ENCODE data around the gene CR1.

The CR1 gene

DNA sequence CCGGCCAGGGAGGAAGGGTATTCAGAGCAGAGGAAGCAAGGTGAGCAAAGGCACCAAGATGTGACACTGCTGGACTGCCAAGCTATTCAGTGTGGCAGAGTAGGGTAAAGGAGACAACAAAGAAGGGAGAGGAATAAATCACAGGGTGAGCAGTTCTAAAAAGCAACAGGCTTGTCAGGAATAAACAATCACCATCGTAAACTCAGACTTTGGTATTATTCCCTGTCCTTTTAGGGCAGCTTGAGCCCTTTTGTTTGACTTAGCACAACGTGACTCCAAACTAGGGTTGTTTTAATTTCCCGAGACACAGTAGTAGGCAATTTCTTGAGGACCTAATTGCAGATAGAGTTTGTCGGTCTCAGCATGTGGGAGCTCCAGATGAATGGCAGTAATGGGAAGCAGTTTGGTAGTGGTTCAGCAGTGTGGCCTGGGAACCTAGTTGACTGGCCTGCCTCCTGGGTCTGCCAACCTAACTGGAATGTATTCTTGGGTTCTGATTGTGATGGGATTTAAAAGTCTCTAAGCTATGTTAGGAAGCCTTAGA is 153.3 kb downstream of the CR1 start:
- TF ChIP-seq, protein P1, sequence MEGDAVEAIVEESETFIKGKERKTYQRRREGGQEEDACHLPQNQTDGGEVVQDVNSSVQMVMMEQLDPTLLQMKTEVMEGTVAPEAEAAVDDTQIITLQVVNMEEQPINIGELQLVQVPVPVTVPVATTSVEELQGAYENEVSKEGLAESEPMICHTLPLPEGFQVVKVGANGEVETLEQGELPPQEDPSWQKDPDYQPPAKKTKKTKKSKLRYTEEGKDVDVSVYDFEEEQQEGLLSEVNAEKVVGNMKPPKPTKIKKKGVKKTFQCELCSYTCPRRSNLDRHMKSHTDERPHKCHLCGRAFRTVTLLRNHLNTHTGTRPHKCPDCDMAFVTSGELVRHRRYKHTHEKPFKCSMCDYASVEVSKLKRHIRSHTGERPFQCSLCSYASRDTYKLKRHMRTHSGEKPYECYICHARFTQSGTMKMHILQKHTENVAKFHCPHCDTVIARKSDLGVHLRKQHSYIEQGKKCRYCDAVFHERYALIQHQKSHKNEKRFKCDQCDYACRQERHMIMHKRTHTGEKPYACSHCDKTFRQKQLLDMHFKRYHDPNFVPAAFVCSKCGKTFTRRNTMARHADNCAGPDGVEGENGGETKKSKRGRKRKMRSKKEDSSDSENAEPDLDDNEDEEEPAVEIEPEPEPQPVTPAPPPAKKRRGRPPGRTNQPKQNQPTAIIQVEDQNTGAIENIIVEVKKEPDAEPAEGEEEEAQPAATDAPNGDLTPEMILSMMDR (IDR thresholded peaks at IDR 0.05; ENCODE audit: insufficient read depth, low read depth, low read length, missing control alignments): no peak
- DNase-seq (ENCODE audit: low read depth): no peak
- no peak overlapping the region for H3K4me3 ChIP-seq (ENCODE audit: low read depth, low read length)

DNA sequence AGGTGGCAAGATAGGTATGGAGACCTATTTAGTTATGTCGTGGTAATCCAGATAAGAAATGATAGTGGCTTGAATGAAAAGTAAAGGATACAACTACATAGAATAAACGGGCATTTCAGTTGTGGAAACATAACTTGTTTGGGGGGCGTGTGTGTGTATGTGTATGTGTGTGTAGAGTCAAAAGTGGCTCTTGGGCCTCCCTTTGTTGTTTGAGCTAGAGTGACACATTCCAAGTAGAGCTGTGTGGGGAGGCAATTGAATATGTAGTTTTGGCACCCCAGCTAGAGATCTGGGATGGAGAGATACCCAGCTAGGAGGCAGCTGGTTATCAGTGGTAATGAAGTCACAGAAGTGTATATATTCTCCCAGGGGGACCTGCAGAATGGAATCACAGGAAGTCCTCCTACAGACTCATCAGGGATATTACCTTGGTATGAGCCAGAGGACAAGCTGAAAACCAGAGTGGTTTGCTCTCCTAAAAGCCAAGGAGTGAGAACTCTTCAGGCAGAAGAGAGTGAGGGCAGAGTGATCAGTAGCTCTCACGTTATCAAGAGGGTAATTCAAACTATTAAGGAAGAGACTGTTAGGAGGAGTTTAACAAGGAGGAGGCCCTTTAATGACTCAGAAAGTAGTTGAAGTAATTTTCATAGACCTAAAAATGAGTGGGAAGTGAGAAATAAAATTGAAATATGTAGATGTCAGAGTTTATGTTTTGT is 154.1 kb downstream of the CR1 start:
- TF ChIP-seq, protein P1 (IDR thresholded peaks at IDR 0.05; ENCODE audit: insufficient read depth, low read depth, low read length, missing control alignments): no peak
- no peak overlapping the region for H3K4me3 ChIP-seq (ENCODE audit: low read depth, low read length)
- DNase-seq (ENCODE audit: low read depth): no peak

DNA sequence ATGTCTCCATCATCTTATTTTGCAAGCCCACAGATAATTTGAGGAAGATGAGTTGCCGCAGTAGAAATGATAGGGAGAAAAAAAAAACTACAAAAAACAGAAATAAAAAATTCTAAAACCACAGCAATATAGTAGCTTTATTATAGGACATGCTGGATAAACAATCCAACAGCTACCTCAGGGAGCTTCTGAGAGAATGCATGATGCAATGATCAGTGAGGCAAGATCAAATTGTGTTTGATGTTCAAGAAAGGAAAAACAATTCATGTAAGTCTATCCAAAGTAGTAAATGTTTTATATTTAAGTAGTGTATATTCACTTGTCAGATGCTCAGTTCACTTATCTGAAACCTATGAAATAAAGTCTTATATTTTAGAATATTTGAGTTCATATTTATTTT is 155.6 kb downstream of the CR1 start:
- TF ChIP-seq, protein P1 (IDR thresholded peaks at IDR 0.05; ENCODE audit: insufficient read depth, low read depth, low read length, missing control alignments): no peak
- no peak overlapping the region for H3K4me3 ChIP-seq (ENCODE audit: low read depth, low read length)
- DNase-seq (ENCODE audit: low read depth): no peak

DNA sequence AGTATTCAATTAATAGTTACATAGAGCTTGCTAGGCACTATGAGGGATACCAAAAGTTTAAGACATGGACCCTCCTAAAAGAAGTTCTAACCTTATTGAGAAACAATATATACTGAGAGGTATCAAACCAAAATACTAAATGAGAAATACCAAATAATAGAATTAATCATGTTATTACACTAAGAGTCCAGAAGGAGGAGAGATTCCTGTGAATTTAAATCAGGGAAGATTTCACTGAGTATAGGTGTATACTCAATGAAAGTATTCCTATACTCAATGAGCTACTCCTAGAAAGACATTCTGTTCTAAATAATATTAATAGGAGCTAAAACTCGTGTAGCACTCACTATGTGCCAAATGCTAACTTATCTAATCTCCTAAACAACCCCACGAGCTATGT is 158.4 kb downstream of the CR1 start:
- TF ChIP-seq, protein P1 (IDR thresholded peaks at IDR 0.05; ENCODE audit: insufficient read depth, low read depth, low read length, missing control alignments): no peak
- H3K4me3 ChIP-seq (ENCODE audit: low read depth, low read length): no peak overlapping the region
- no peak for DNase-seq (ENCODE audit: low read depth)

DNA sequence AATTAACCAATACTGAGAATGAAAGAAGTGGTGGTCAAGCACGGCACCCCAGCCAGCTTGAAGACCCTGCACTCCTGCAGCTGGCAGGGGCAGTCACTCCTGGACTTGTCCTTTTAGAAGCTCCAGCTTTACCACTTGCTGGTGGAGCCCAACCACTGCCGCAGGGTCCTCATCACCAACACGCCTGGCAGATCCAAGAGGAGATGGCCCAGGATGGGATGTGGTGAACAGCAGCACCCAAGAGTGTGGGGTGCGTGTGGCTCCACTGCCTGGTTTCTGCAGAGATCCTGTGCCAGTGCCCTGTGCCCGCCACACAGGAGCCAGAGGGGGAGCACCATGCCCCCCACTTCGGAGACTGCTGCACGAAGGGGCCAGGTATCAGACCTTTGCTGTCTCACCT is 162.5 kb downstream of the CR1 start:
- TF ChIP-seq, protein P1 (IDR thresholded peaks at IDR 0.05; ENCODE audit: insufficient read depth, low read depth, low read length, missing control alignments): no peak

DNA sequence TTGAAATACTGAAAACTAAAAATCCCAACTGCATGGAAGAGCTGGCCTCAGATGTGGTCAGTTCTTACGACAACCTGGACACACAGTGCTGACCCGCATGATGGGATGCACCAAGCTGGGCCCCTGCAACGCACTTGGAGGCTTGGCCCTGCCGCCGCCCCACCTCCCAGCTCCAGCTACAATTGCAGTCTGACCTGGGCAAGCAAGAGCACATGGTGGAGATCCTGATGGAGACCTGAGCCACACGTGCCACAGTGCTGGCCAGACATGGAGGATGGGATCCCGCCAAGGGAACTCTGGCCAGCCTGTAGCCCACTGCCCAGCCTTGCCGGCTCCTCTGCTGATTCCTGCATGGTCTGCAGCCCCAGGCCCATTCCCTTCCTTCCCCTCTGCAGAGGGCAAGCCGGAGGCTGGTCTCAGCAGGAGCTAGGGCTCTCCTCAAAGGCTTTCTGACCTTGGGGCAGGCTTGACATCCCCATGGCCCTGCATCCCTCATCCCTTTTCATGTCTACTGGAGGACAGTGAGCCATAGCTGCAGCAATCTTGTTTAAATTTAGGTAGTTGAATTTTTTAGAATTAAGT is 163.0 kb downstream of the CR1 start:
- no peak for DNase-seq (ENCODE audit: low read depth)
- TF ChIP-seq, protein P1 (IDR thresholded peaks at IDR 0.05; ENCODE audit: insufficient read depth, low read depth, low read length, missing control alignments): no peak
- no peak overlapping the region for H3K4me3 ChIP-seq (ENCODE audit: low read depth, low read length)

More for the DNA sequence above, 162.5 kb downstream of the CR1 start:
- H3K4me3 ChIP-seq (ENCODE audit: low read depth, low read length): no peak overlapping the region
- DNase-seq (ENCODE audit: low read depth): no peak
